Activated CD4-positive, alpha-beta T cell treated with anti-CD3 and anti-CD28 coated beads, Interleukin-2, Interleukin-6, amounts not matched to agents 100 ng/mL and 50 ng/mL, durations not matched to agents 16 hours and 8 hours (primary cell): ENCODE results near the gene BBIP1.
"Not testable (repeated sequence)": the region's sequence is repeated elsewhere in the genome, so short reads cannot be mapped to it uniquely, and the experiment has no call there.

ENCODE experiments used
- DNase-seq: peaks from one replicate; pipeline ENCODE4 v3.0.0-alpha.2; 2020

Gene BBIP1

DNA sequence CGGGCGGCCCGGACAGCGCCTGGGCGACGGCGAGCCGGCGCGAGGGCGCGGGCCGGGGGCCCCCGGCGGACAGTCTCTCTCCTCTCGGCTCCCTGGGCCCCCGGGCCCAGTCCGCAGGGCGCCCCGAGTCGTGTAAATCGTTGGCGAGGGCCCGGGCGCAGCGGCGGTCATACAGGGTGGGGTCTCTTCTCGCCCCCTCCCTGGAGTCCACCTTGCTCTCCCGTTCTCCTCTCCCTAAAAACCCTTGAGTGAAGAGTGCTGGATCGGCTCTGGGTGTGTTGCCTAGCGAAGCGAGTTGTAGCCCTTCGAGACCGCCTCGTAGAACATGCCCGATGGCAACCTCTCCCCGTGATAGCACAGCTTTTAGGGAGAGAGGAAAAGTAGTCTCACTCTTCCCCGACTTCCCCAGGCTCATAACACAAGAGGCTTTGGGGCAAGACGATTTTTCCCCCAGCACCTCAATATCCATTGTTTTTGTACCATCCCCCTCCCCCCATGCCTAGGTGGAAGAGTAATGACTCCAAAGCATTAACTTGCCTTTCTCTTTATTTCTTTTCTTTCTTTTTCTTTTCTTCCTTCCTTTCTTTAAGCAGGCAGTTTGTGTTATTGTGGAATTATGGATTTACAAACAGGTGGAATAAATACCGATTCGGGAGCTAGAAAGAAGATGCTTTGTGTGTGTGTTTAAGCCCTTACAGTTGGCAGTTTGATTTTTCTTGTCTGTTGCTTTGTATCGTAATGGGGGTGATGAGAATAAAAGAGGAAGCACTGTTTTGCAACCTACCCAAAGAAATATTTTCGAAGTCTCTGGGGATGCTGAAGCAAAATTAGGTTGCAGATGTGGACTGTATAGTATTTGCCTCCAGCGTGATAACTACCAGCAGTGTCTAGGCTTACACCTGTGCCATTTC lies 1.2 kb upstream of the BBIP1 start:
- DNase-seq, result peak; percentile 28

- peak; percentile 99 for DNase-seq
Observed at GRCh38 chr10:110919349-110919931, 460 bp upstream of the BBIP1 start, which contains the start of gene SHOC2. TSS of gene SHOC2 (plus strand) at chr10:110919604. CDS start at chr10:110964359, 44,755 bp downstream.

- DNase-seq, result peak; percentile 95
Observed at GRCh38 chr10:110918269-110918642, 724 bp downstream of the BBIP1 start.

- DNase-seq, result no peak
Observed at GRCh38 chr10:110916554-110917346, 2.2 kb downstream of the BBIP1 start.

DNA sequence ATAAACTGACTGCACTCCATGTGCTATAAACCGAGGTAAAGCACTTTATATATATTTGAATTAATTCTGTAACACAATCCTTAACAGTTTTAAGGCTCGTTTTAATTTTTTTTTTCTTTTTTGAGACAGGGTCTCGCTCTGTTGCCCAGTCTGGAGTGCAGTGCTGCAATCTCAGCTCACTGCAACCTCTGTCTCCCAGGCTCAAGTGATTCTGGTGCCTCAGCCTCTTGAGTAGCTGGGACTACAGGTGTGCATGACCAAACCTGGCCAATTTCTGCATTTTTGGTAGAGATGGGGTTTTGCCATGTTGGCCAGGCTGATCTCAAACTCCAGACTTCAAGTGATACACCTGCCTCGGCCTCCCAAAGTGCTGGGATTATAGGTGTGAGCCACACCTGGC lies 3.4 kb downstream of the BBIP1 start:
- DNase-seq, result not testable (repeated sequence)

- no peak for DNase-seq
Observed at GRCh38 chr10:110915035-110915434, 3.9 kb downstream of the BBIP1 start.

DNA sequence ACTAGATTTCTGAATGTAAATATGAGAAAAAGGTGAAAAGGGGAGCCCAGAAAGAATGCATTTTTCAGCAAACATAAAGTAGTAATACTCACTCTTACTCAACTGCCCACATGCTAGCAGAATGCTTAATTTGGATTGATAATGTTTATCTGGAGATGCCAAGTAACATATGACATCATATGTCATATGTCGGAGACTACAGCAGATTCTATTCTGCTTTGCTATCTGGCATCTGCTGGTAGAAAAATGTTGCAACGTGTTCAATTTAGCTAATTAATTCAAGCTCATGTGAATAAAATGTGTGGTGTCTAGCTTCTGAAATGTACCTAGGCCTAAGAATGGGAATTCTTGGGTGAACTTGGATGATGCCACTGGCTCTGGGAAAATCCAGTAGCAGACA lies 4.5 kb downstream of the BBIP1 start:
- DNase-seq, result no peak

DNA sequence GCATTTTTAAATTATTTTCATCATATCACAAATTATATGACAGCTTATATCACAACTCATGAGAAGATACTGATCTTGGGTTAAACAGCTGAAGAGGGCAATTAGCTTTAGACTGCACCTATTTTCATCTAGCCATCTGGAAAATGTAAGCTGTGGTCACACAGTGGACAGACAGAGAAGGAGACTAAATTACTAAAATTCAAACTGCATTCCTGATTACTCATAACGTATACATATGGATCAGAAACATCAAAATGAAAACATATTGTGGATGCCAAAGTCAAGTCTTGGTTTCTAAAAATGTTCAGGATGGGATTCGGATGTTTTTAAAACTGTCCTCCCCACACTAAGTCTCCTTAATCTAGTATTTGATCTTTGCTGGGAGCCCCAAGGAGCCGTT lies 6.6 kb downstream of the BBIP1 start:
- no peak for DNase-seq

DNA sequence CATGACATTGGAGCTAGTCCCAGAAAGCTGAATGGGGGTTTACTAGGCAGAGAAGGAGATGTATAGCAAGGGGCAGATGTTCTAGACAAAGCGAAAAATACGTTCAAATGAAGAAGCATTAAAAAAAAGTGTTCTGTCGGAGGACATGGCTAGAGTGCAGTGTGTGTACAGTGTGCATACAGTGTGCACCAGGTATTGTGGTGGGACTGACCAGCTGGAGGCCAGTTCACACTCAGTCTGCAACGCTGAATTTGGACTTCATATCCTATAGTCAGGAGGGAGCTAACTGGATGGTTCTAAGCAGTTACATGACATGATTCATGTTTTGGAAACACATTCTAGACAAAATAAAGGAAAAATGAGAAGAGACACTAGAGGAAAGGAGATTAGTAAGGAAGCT lies 8.8 kb downstream of the BBIP1 start:
- DNase-seq, result no peak

GRCh38 chr10:110903280-110904278 lies 15.4 kb downstream of the BBIP1 start:
- peak; percentile 73 for DNase-seq

GRCh38 chr10:110901954-110902819 lies 16.8 kb downstream of the BBIP1 start:
- peak; percentile 42 for DNase-seq

DNA sequence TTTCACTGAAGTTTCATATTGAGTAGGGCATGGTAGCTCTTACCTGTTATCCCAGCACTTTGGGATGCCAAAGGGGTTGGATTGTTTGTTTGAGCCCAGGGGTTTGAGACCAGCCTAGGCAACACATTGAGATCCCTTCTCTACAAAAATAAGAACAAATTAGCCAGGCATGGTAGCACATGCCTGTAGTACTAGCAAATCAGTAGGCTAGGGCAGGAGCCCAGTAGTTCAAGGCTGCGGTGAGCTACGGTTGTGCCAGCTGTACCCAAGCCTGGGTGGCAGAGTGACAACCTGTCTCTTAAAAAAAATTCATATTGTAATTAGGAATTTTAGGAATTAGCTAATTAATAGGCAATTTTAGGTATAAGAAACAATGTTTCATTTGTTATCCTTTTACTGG lies 18.0 kb downstream of the BBIP1 start:
- DNase-seq, result no peak

DNA sequence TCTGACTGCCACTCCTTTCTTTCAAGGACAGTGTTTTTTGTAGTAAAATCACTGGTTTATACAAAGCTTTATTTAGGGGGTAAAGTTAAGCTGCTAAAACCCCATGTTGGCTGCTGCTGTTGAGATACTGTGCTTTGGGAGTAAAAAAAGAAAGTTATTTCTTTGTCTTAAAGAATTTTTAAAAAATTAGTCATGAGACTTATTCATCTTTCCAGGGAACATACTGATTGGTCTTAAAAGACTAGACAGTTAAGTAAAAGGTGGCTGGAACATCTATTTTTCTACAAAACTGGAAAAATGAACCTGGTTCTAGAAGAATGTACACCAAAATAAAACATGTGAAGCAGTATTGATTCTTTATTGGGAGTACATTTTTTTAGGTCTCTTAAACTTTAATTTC lies 20.6 kb downstream of the BBIP1 start:
- no peak for DNase-seq

- no peak for DNase-seq
Observed at GRCh38 chr10:110897184-110897583, 21.8 kb downstream of the BBIP1 start.

GRCh38 chr10:110893559-110894179 lies 25.3 kb downstream of the BBIP1 start:
- peak; percentile 66 for DNase-seq

- DNase-seq, result no peak
Observed at GRCh38 chr10:110892602-110893288, 26.2 kb downstream of the BBIP1 start.

DNA sequence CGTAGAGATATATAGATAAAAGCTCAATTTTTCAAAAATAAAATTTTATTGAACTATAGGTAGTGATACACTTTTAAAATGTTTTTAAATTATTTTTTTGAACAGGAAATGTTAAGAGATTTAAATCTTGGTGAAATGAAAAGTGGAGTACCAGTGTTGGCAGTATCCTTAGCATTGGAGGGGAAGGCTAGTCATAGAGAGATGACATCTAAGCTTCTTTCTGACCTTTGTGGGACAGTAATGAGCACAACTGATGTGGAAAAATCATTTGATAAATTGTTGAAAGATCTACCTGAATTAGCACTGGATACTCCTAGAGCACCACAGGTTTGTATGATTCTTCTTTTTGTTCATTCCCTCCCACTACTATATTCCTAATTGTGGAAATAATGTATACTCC lies 31.4 kb downstream of the BBIP1 start:
- DNase-seq, result no peak

DNA sequence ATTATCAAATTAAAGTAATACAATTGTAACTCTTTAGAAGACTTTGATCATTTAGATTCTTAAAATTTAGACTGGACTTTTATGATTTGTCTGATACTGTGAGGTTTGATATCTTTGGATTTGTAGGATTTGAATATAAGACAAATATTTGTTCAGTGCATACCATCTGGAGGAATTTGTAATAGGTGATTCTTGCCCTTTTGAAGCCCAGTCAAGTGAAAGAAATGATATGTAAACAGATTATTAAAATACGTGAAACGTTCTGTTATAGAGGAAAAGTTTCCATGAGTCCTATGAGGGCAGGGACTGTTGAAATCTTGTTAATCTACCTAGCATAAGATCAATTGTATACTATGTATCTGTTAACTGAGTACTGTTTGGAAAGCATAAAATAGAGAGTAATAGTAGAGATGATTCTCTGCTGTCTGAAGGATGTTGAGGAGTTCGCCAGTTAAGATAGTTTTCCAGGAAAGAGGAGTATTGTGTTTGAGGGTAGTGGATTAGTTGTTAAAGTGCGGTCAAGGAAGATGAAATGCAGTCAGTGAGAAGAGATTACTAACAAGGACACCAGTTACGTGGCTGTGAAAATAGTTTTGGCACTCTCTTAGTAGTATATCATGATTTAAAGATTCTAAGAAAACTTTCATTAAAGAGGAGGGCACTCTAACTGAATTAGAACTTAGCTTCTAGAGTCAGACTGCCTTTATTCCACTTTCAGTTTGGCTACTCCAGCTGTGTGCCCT lies 32.9 kb downstream of the BBIP1 start:
- DNase-seq, result no peak

GRCh38 chr10:110883924-110884323 lies 35.1 kb downstream of the BBIP1 start:
- no peak for DNase-seq
